ENCODE results near the gene CA6. TPM values are rescaled to one million over a fixed set of nuclear protein-coding genes. Genes with fewer than 3 reads are reported as not detected.
"Not testable (repeated sequence)": the region's sequence is repeated elsewhere in the genome, so short reads cannot be mapped to it uniquely, and the experiment has no call there.

The CA6 gene
- total RNA-seq, 1 experiment from 2014 or later, result not detected

- H2AK5ac ChIP-seq (ENCODE audit: insufficient read length, low read length), result no peak overlapping the region
Observed at GRCh38 chr1:8930116-8930515, 15.6 kb upstream of the CA6 start.

GRCh38 chr1:8937051-8937450, 8.6 kb upstream of the CA6 start:
- not testable (repeated sequence) for H3K27ac ChIP-seq (ENCODE audit: insufficient read length, low read depth, low read length); H2BK12ac ChIP-seq (ENCODE audit: insufficient read length, low read depth, low read length); H3K79me1 ChIP-seq (ENCODE audit: insufficient read depth, low read depth, low read length, poor library complexity, severe bottlenecking); H3K18ac ChIP-seq (ENCODE audit: insufficient read length, low read depth, low read length); H4K5ac ChIP-seq (ENCODE audit: insufficient read length, low read depth, low read length); H3K23ac ChIP-seq (ENCODE audit: insufficient read length, low read depth, low read length); H3K27me3 Mint-ChIP-seq (ENCODE audit: low read depth); H3K9ac ChIP-seq (ENCODE audit: extremely low read depth, insufficient read length, low read length); H3K4ac ChIP-seq (ENCODE audit: low read depth, low read length); H3K9me3 ChIP-seq (ENCODE audit: control insufficient read depth, low read depth, low read length); H3K4me1 ChIP-seq (ENCODE audit: insufficient read depth, low read length); H2AK5ac ChIP-seq (ENCODE audit: insufficient read length, low read length); DNase-seq; H3K4me3 Mint-ChIP-seq; H4K20me1 ChIP-seq (ENCODE audit: control insufficient read depth, insufficient read depth, insufficient read length); H2BK20ac ChIP-seq (ENCODE audit: low read depth, low read length, poor library complexity, severe bottlenecking); H4K8ac ChIP-seq (replicated peaks; ENCODE audit: insufficient read length, low read depth, low read length); H2BK120ac ChIP-seq (ENCODE audit: low read depth, low read length, poor library complexity, severe bottlenecking); H2BK5ac ChIP-seq (ENCODE audit: insufficient read length, low read length); H3K27ac Mint-ChIP-seq; H3K27me3 ChIP-seq (ENCODE audit: insufficient read depth, low read length); H2AFZ ChIP-seq (ENCODE audit: low read length); H2BK15ac ChIP-seq (ENCODE audit: low read depth, low read length); H3K23me2 ChIP-seq (ENCODE audit: insufficient read length, low read depth, low read length, poor library complexity, severe bottlenecking); H3K56ac ChIP-seq (ENCODE audit: insufficient read length, low read depth, low read length); H3T11ph ChIP-seq (ENCODE audit: low read length); H3K14ac ChIP-seq (ENCODE audit: insufficient read depth, low read length); H3K4me2 ChIP-seq (ENCODE audit: insufficient read depth, insufficient read length, low read length); H3K79me2 ChIP-seq (ENCODE audit: insufficient read depth, low read length); H4K91ac ChIP-seq (ENCODE audit: insufficient read length, low read depth, low read length)
- Mint-ChIP-seq H3K4me1 (peaks cover 19 to 25% of the 10 kb centered on the region in 2 experiments), H3K9me3 (peaks cover 4 to 19% of the 10 kb centered on the region in 2 experiments; a peak in 4 of 5 replicates), H3K36me3 (ENCODE audit: insufficient read depth in 1 of 3, low read depth in 3 of 3) (peaks cover 0 to 12% (median 3%) of the 10 kb centered on the region in 3 experiments; a peak in 4 of 7 replicates)
- WGBS (ENCODE audit: extremely low coverage, insufficient read length, low lambda C conversion rate), result no CpG with 5 or more reads among the region's 7 CpGs

More at GRCh38 chr1:8930116-8930515, 15.6 kb upstream of the CA6 start:
- Histone ChIP-seq H3K79me1 (ENCODE audit: insufficient read depth, low read depth, low read length, poor library complexity, severe bottlenecking) (no peaks in the 10 kb centered on the region), H3T11ph (ENCODE audit: low read length) (no peak overlapping the region), H3K79me2 (ENCODE audit: insufficient read depth, low read length) (no peaks in the 10 kb centered on the region), H3K27ac (ENCODE audit: insufficient read length, low read depth, low read length) (no peak overlapping the region), H2BK5ac (ENCODE audit: insufficient read length, low read length) (no peak overlapping the region), H4K91ac (ENCODE audit: insufficient read length, low read depth, low read length) (no peak overlapping the region), H3K14ac (ENCODE audit: insufficient read depth, low read length) (no peak overlapping the region), H3K4ac (ENCODE audit: low read depth, low read length) (no peak overlapping the region), H3K9me3 (ENCODE audit: control insufficient read depth, low read depth, low read length) (no peaks in the 10 kb centered on the region), H3K4me1 (ENCODE audit: insufficient read depth, low read length) (no peaks in the 10 kb centered on the region), H2BK120ac (ENCODE audit: low read depth, low read length, poor library complexity, severe bottlenecking) (no peak overlapping the region), H3K27me3 (ENCODE audit: insufficient read depth, low read length) (no peaks in the 10 kb centered on the region), H3K9ac (ENCODE audit: extremely low read depth, insufficient read length, low read length) (no peak overlapping the region), H3K23me2 (ENCODE audit: insufficient read length, low read depth, low read length, poor library complexity, severe bottlenecking) (no peaks in the 10 kb centered on the region), H2BK15ac (ENCODE audit: low read depth, low read length) (no peak overlapping the region), H3K18ac (ENCODE audit: insufficient read length, low read depth, low read length) (no peak overlapping the region), H3K23ac (ENCODE audit: insufficient read length, low read depth, low read length) (no peak overlapping the region), H4K5ac (ENCODE audit: insufficient read length, low read depth, low read length) (no peak overlapping the region), H3K56ac (ENCODE audit: insufficient read length, low read depth, low read length) (no peak overlapping the region), H2BK12ac (ENCODE audit: insufficient read length, low read depth, low read length) (no peak overlapping the region), H2BK20ac (ENCODE audit: low read depth, low read length, poor library complexity, severe bottlenecking) (no peak overlapping the region), H4K20me1 (ENCODE audit: control insufficient read depth, insufficient read depth, insufficient read length) (no peaks in the 10 kb centered on the region), H4K8ac (replicated peaks; ENCODE audit: insufficient read length, low read depth, low read length) (no peak overlapping the region), H3K4me2 (ENCODE audit: insufficient read depth, insufficient read length, low read length) (no peak overlapping the region), H2AFZ (ENCODE audit: low read length) (no peak overlapping the region)
- Mint-ChIP-seq H3K4me1 (no peaks in the 10 kb centered on the region), H3K9me3 (peaks cover 0 to 3% of the 10 kb centered on the region in 2 experiments; a peak in 1 of 5 replicates), H3K36me3 (ENCODE audit: insufficient read depth in 1 of 3, low read depth in 3 of 3) (no peaks in the 10 kb centered on the region; a peak in 1 of 7 replicates), H3K4me3 (no peak overlapping the region), H3K27ac (no peak overlapping the region), H3K27me3 (ENCODE audit: low read depth) (no peaks in the 10 kb centered on the region)
- no CpG with 5 or more reads among the region's 4 CpGs for WGBS (ENCODE audit: extremely low coverage, insufficient read length, low lambda C conversion rate)
- TF ChIP-seq CTCF (conservative IDR thresholded peaks at IDR 0.05), result no peak
- DNase-seq, result no peak

Data from H9 (cell line).